Measurements from ENCODE around the gene TEKT3. TPM values are rescaled to one million over a fixed set of nuclear protein-coding genes. Genes with fewer than 3 reads are reported as not detected.

The TEKT3 gene
- total and polyA plus RNA-seq, 11 donors, result 0.06 to 1.0 (median 0.50) TPM; not detected in 3

- peak in 1 of 4 donors; percentile 17 for ATAC-seq
- 56 to 65% (median 63%) methylated on average over 2 of the region's 2 CpGs for WGBS, 4 donors
- peak in 4 of 5 donors; percentile 50 to 80 (median 58) for DNase-seq
- Histone ChIP-seq H3K36me3 (peaks cover 0 to 3% (median under 1%) of the 10 kb centered on the region in 9 donors), H3K4me3 (peak overlapping the region; percentile 26 to 91 (median 74)), H3K27ac (peak overlapping the region in 11 of 12 donors; percentile 60 to 99 (median 97)), H3K9me3 (no peaks in the 10 kb centered on the region), H3K27me3 (peaks cover 0 to 30% (median 0%) of the 10 kb centered on the region in 9 donors), H3K4me1 (peaks cover 3 to 49% (median 21%) of the 10 kb centered on the region in 12 donors)
- TF ChIP-seq CTCF (IDR thresholded peaks at IDR 0.05), result no peak
- TF ChIP-seq POLR2A (IDR thresholded peaks at IDR 0.05), result no peak
- intact Hi-C loops (cut with DNase I), result loop anchor here in 9 of 10 donors (5.0 to 10.0 kb wide), 6 partner anchors 78 to 193 kb away; partner anchors contain the start of gene TEKT3 (in 4 of the 9)
These were observed 76.9 kb downstream of the TEKT3 start for GRCh38 chr17:15264542-15264941.

GRCh38 chr17:15263680-15264079, 77.7 kb downstream of the TEKT3 start:
- intact Hi-C loops (cut with DNase I), result loop anchor here in 9 of 10 donors (2.0 to 10.0 kb wide), 7 partner anchors 79 to 194 kb away; partner anchors contain the start of gene TEKT3 (in 4 of the 9)
- peaks cover 2 to 50% (median 22%) of the 10 kb centered on the region in 12 donors for H3K4me1 ChIP-seq
- 35 to 41% (median 36%) methylated on average over 3 of the region's 3 CpGs for WGBS, 4 donors
- peaks cover 0 to 30% (median 0%) of the 10 kb centered on the region in 9 donors for H3K27me3 ChIP-seq
- H3K9me3 ChIP-seq, result no peaks in the 10 kb centered on the region
- DNase-seq, result no peak
- TF ChIP-seq POLR2A (IDR thresholded peaks at IDR 0.05) (no peak), CTCF (IDR thresholded peaks at IDR 0.05) (no peak)
- ATAC-seq, result no peak
- H3K27ac ChIP-seq, result peak overlapping the region; percentile 94 to 99 (median 97)
- H3K4me3 ChIP-seq, result peak overlapping the region in 11 of 12 donors; percentile 50 to 92 (median 79)
- peaks cover 0 to 12% (median 9%) of the 10 kb centered on the region in 9 donors for H3K36me3 ChIP-seq

- Histone ChIP-seq H3K9me3 (no peaks in the 10 kb centered on the region), H3K27me3 (peaks cover 0 to 30% (median 0%) of the 10 kb centered on the region in 9 donors), H3K36me3 (peaks cover 0 to 17% (median 14%) of the 10 kb centered on the region in 9 donors), H3K27ac (peak overlapping the region; percentile 94 to 99 (median 97)), H3K4me1 (peaks cover 2 to 55% (median 25%) of the 10 kb centered on the region in 12 donors), H3K4me3 (peak overlapping the region; percentile 50 to 92 (median 78))
- DNase-seq, result peak; percentile 88 to 96 (median 90)
- peak; percentile 72 to 78 (median 76) for ATAC-seq
- WGBS, 4 donors, result 1 to 4% (median 3%) methylated on average over 14 to 17 of the region's 17 CpGs
- intact Hi-C loops (cut with DNase I), result loop anchor here in 9 of 10 donors (2.0 to 10.0 kb wide), 7 partner anchors 79 to 194 kb away; partner anchors contain the start of gene TEKT3 (in 4 of the 9)
- peak in 1 of 2 donors; percentile 49 for TF ChIP-seq POLR2A (IDR thresholded peaks at IDR 0.05)
- TF ChIP-seq CTCF (IDR thresholded peaks at IDR 0.05), result no peak
These were observed 78.2 kb downstream of the TEKT3 start for GRCh38 chr17:15263206-15263579.

Data from heart left ventricle (tissue), 16 donors.